Vagina (tissue), 2 donors: ENCODE data around the gene PRIMA1.

Source experiments
- POLR2A ChIP-seq, 2 donors: fragments of 450-650 bp; IDR thresholded peaks; one replicate each; pipeline ENCODE4 v1.6.1; 2017; ENCODE audit warnings: antibody characterized with exemption in 2 of 2, mild to moderate bottlenecking in 2 of 2, moderate library complexity in 2 of 2
- POLR2AphosphoS5 ChIP-seq, 2 donors: sonication (generic); formaldehyde crosslinking; IDR thresholded peaks; one replicate each; pipeline ENCODE4 v1.9.0; 2017; ENCODE audit warnings: antibody characterized with exemption in 2 of 2, mild to moderate bottlenecking in 2 of 2, low read depth in 1 of 2; ENCODE audit not compliant: insufficient read depth in 1 of 2
- TF ChIP-seq, protein P1 (sequence below), 3 experiments: fragments of 450-650 bp in 2 of 3; fragments of 200-600 bp in 1 of 3; sonication (generic) in 1 of 3; IDR thresholded peaks; one replicate each; pipeline ENCODE4 v1.5.1; 2017 to 2019; ENCODE audit warnings: antibody characterized with exemption in 3 of 3, mild to moderate bottlenecking in 2 of 3, moderate library complexity in 2 of 3

- TF ChIP-seq POLR2A (IDR thresholded peaks at IDR 0.05): no peak
- TF ChIP-seq, protein P1, sequence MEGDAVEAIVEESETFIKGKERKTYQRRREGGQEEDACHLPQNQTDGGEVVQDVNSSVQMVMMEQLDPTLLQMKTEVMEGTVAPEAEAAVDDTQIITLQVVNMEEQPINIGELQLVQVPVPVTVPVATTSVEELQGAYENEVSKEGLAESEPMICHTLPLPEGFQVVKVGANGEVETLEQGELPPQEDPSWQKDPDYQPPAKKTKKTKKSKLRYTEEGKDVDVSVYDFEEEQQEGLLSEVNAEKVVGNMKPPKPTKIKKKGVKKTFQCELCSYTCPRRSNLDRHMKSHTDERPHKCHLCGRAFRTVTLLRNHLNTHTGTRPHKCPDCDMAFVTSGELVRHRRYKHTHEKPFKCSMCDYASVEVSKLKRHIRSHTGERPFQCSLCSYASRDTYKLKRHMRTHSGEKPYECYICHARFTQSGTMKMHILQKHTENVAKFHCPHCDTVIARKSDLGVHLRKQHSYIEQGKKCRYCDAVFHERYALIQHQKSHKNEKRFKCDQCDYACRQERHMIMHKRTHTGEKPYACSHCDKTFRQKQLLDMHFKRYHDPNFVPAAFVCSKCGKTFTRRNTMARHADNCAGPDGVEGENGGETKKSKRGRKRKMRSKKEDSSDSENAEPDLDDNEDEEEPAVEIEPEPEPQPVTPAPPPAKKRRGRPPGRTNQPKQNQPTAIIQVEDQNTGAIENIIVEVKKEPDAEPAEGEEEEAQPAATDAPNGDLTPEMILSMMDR (IDR thresholded peaks at IDR 0.05): no peak
- TF ChIP-seq POLR2AphosphoS5 (IDR thresholded peaks at IDR 0.05; ENCODE audit: insufficient read depth in 1 of 2, low read depth in 1 of 2): no peak
These were observed 16.0 kb downstream of the PRIMA1 start for GRCh38 chr14:93772263-93772662.
